Right ventricle myocardium inferior (tissue), 1 donor: ENCODE measurements around the gene AANAT. TPM values are rescaled to one million over a fixed set of nuclear protein-coding genes. Genes with fewer than 3 reads are reported as not detected.

Experiments
- ATAC-seq: fragments of 200-7000 bp; cut with Tn5 transposase; one replicate; pipeline ENCODE4 v1.9.1; 2020; ENCODE audit warnings: mild to moderate bottlenecking, moderate library complexity
- DNase-seq: peaks from one replicate; pipeline ENCODE4 v3.0.0; 2021; ENCODE audit errors: missing footprints
- intact Hi-C: fragments of 100-400 bp; cut with DNase I; formaldehyde crosslinking; loops from one replicate; pipeline ENCODE4 v1.11.0; 2022
- total RNA-seq: library from RNA; stranded (reverse); fragmentation: NEBNext Ultra II Directional; extraction: Animal tissue kit (Norgen Biotek cat#: 25700); gene quantifications from one replicate; pipeline ENCODE4 v1.2.1, GENCODE V29; 2021
- donor health status: DM: no; HTN: yes; CAD: no; lungs with severe emphysema.

AANAT gene
- total RNA-seq, 1 donor from 2014 or later = not detected

GRCh38 chr17:76478730-76479514, 11.5 kb downstream of the AANAT start:
- intact Hi-C loops = no loop called here

GRCh38 chr17:76479515-76480060, 12.2 kb downstream of the AANAT start:
- ATAC-seq (no peak), DNase-seq (no peak)
- intact Hi-C loops = no loop called here

More at GRCh38 chr17:76478730-76479514, 11.5 kb downstream of the AANAT start:
- no peak for ATAC-seq
- peak; percentile 31 for DNase-seq

GRCh38 chr17:76480632-76481031, 13.2 kb downstream of the AANAT start:
- intact Hi-C loops = no loop called here
- no peak for ATAC-seq
- peak; percentile 28 for DNase-seq

- intact Hi-C loops = no loop called here
- ATAC-seq = peak; percentile 36
- DNase-seq = peak; percentile 64
Measured at GRCh38 chr17:76481071-76481655, 13.8 kb downstream of the AANAT start.

- DNase-seq = no peak
- intact Hi-C loops = no loop called here
- ATAC-seq = no peak
Measured at GRCh38 chr17:76484228-76484725, 16.9 kb downstream of the AANAT start.

- intact Hi-C loops = no loop called here
- DNase-seq = peak; percentile 80
- peak; percentile 65 for ATAC-seq
Measured at GRCh38 chr17:76485569-76485968, 18.2 kb downstream of the AANAT start.

- intact Hi-C loops = no loop called here
- no peak for ATAC-seq
- DNase-seq = no peak
Measured at GRCh38 chr17:76487451-76488192, 20.2 kb downstream of the AANAT start.

GRCh38 chr17:76490112-76490710, 22.8 kb downstream of the AANAT start:
- DNase-seq (no peak), ATAC-seq (no peak)
- intact Hi-C loops = no loop called here

GRCh38 chr17:76491271-76492122, 24.1 kb downstream of the AANAT start:
- intact Hi-C loops = no loop called here
- ATAC-seq = peak; percentile 41
- peak; percentile 79 for DNase-seq

GRCh38 chr17:76492123-76492988, 25.0 kb downstream of the AANAT start:
- intact Hi-C loops = no loop called here
- DNase-seq = no peak
- ATAC-seq = peak; percentile 25

GRCh38 chr17:76492989-76493501, 25.6 kb downstream of the AANAT start:
- ATAC-seq = peak; percentile 59
- DNase-seq = peak; percentile 92
- intact Hi-C loops = no loop called here

GRCh38 chr17:76493505-76494167, 26.2 kb downstream of the AANAT start:
- no peak for DNase-seq
- no peak for ATAC-seq
- intact Hi-C loops = no loop called here

GRCh38 chr17:76495663-76496400, 28.4 kb downstream of the AANAT start:
- ATAC-seq = no peak
- intact Hi-C loops = no loop called here
- no peak for DNase-seq

GRCh38 chr17:76496464-76496863, 29.1 kb downstream of the AANAT start:
- DNase-seq (no peak), ATAC-seq (no peak)
- intact Hi-C loops = no loop called here

- intact Hi-C loops = no loop called here
- DNase-seq = no peak
- no peak for ATAC-seq
Measured at GRCh38 chr17:76497699-76497978, 30.2 kb downstream of the AANAT start.
